OCI-LY3 (cell line): Measurements from ENCODE around the gene BRSK2.

Source experiments
- H2AFZ ChIP-seq: fragments of 200-600, 300-600 bp; shearing (Covaris generic); 2 replicates; pipeline ENCODE4 v1.6.0; 2014; ENCODE audit warnings: antibody characterized with exemption, low read depth, low read length
- H3K27ac ChIP-seq: fragments of 200-600, 300-600 bp; sonication (generic); 2 replicates; pipeline ENCODE4 v1.5.1; 2014; ENCODE audit warnings: mild to moderate bottlenecking, low read length, moderate library complexity, mixed read lengths
- H3K27me3 ChIP-seq: fragments of 200-600, 300-600 bp; sonication (generic); 2 replicates; pipeline ENCODE4 v1.6.1; 2014; ENCODE audit warnings: low read depth, low read length, mixed read lengths
- H3K36me3 ChIP-seq: fragments of 200-600, 300-600 bp; sonication (generic); replicated peaks from 2 replicates; pipeline ENCODE3; 2014; ENCODE audit warnings: low read depth, low read length, mixed read lengths
- H3K4me1 ChIP-seq: fragments of 300-600, 200-600 bp; sonication (generic); 2 replicates; pipeline ENCODE4 v1.6.1; 2014; ENCODE audit warnings: low read length, mixed read lengths
- H3K4me2 ChIP-seq: fragments of 200-600, 300-600 bp; sonication (generic); 2 replicates; pipeline ENCODE4 v1.6.1; 2014; ENCODE audit warnings: low read length, mixed read lengths
- H3K4me3 ChIP-seq: fragments of 300-600, 200-600 bp; sonication (generic); 2 replicates; pipeline ENCODE4 v1.5.1; 2014; ENCODE audit warnings: antibody characterized with exemption, mild to moderate bottlenecking, low read length, moderate library complexity
- H3K79me2 ChIP-seq: fragments of 300-600, 200-600 bp; shearing (Covaris generic); 2 replicates; pipeline ENCODE4 v1.6.1; 2014; ENCODE audit warnings: mild to moderate bottlenecking, low read length, mixed read lengths
- H3K9ac ChIP-seq: fragments of 300-600, 200-600 bp; shearing (Covaris generic); 2 replicates; pipeline ENCODE4 v1.6.0; 2014; ENCODE audit warnings: mild to moderate bottlenecking, low read length, moderate library complexity
- H3K9me3 ChIP-seq: fragments of 200-600, 300-600 bp; shearing (Covaris generic); 2 replicates; pipeline ENCODE4 v1.6.1; 2014; ENCODE audit warnings: low read length, mixed read lengths; ENCODE audit not compliant: insufficient read depth
- H4K20me1 ChIP-seq: fragments of 200-600, 300-600 bp; sonication (generic); 2 replicates; pipeline ENCODE4 v1.6.1; 2016; ENCODE audit warnings: low read length, mixed read lengths; ENCODE audit not compliant: insufficient read depth
- CTCF ChIP-seq: fragments of 200-600, 300-600 bp; sonication (generic); IDR thresholded peaks from 2 replicates; pipeline ENCODE4 v1.5.1; 2014; ENCODE audit warnings: antibody characterized with exemption, low read length, low read depth
- EZH2phosphoT487 ChIP-seq: fragments of 200-600 bp; shearing (Covaris generic); IDR thresholded peaks from 2 replicates; pipeline ENCODE4 v1.6.1; 2018; ENCODE audit warnings: antibody characterized with exemption, mixed run types, low read depth

The BRSK2 gene

GRCh38 chr11:1499899-1500298, 110.2 kb downstream of the BRSK2 start:
- H3K4me3 ChIP-seq = no peak overlapping the region
- TF ChIP-seq CTCF (no peak), EZH2phosphoT487 (no peak)
- no peak overlapping the region for H2AFZ ChIP-seq
- H3K79me2 ChIP-seq = peaks cover 38% of the 10 kb centered on the region
- H3K4me1 ChIP-seq = peaks cover 25% of the 10 kb centered on the region
- H4K20me1 ChIP-seq = peaks cover 72% of the 10 kb centered on the region
- no peaks in the 10 kb centered on the region for H3K27me3 ChIP-seq
- H3K36me3 ChIP-seq = peaks cover 10% of the 10 kb centered on the region
- H3K9me3 ChIP-seq = no peaks in the 10 kb centered on the region
- no peak overlapping the region for H3K9ac ChIP-seq
- H3K4me2 ChIP-seq = no peak overlapping the region
- H3K27ac ChIP-seq = no peak overlapping the region

- no peak overlapping the region for H3K27ac ChIP-seq
- H3K9ac ChIP-seq = no peak overlapping the region
- H2AFZ ChIP-seq = no peak overlapping the region
- H3K27me3 ChIP-seq = no peaks in the 10 kb centered on the region
- H3K36me3 ChIP-seq = peaks cover 10% of the 10 kb centered on the region
- H3K4me3 ChIP-seq = no peak overlapping the region
- H3K4me2 ChIP-seq = no peak overlapping the region
- no peaks in the 10 kb centered on the region for H3K9me3 ChIP-seq
- peaks cover 42% of the 10 kb centered on the region for H3K79me2 ChIP-seq
- no peak for TF ChIP-seq EZH2phosphoT487
- no peak for TF ChIP-seq CTCF
- H3K4me1 ChIP-seq = peaks cover 25% of the 10 kb centered on the region
- peaks cover 80% of the 10 kb centered on the region for H4K20me1 ChIP-seq
Measured at GRCh38 chr11:1500466-1501420, 111.0 kb downstream of the BRSK2 start.

GRCh38 chr11:1501421-1502167, 111.9 kb downstream of the BRSK2 start:
- Histone ChIP-seq H3K9ac (no peak overlapping the region), H3K4me2 (no peak overlapping the region), H3K36me3 (peaks cover 10% of the 10 kb centered on the region), H3K4me3 (no peak overlapping the region), H4K20me1 (peaks cover 79% of the 10 kb centered on the region), H3K4me1 (peaks cover 20% of the 10 kb centered on the region), H2AFZ (no peak overlapping the region), H3K79me2 (peaks cover 36% of the 10 kb centered on the region), H3K9me3 (no peaks in the 10 kb centered on the region), H3K27ac (no peak overlapping the region), H3K27me3 (no peaks in the 10 kb centered on the region)
- no peak for TF ChIP-seq CTCF
- TF ChIP-seq EZH2phosphoT487 = no peak
